Measurements from ENCODE around the gene GAB3. TPM values are rescaled to one million over a fixed set of nuclear protein-coding genes. Genes with fewer than 3 reads are reported as not detected.
"Not testable (repeated sequence)": the region's sequence is repeated elsewhere in the genome, so short reads cannot be mapped to it uniquely, and the experiment has no call there.

The GAB3 gene
- polyA plus RNA-seq, 10 donors: 3.2 to 11.3 (median 5.8) TPM

GRCh38 chrX:154658957-154659356 lies 91.9 kb downstream of the GAB3 start:
- DNase-seq: no peak

- DNase-seq: no peak
Observed at GRCh38 chrX:154658187-154658586, 92.7 kb downstream of the GAB3 start.

GRCh38 chrX:154657226-154657805 lies 93.6 kb downstream of the GAB3 start:
- DNase-seq: no peak

- no peak for DNase-seq
Observed at GRCh38 chrX:154655786-154656185, 95.1 kb downstream of the GAB3 start.

- no peak for DNase-seq
Observed at GRCh38 chrX:154655346-154655745, 95.5 kb downstream of the GAB3 start.

- DNase-seq: no peak
Observed at GRCh38 chrX:154654925-154655324, 96.0 kb downstream of the GAB3 start.

GRCh38 chrX:154654372-154654771 lies 96.5 kb downstream of the GAB3 start:
- DNase-seq: no peak

GRCh38 chrX:154653413-154653812 lies 97.5 kb downstream of the GAB3 start, which contains the start of gene CTAG2:
Gene CTAG2, minus strand, starts transcription at chrX:154653579. Its CDS starts 64 bp downstream, at chrX:154653515.
- not testable (repeated sequence) for DNase-seq

- DNase-seq: no peak
Observed at GRCh38 chrX:154653048-154653401, 97.9 kb downstream of the GAB3 start.

- DNase-seq: no peak
Observed at GRCh38 chrX:154652311-154653047, 98.4 kb downstream of the GAB3 start.

- DNase-seq: no peak
Observed at GRCh38 chrX:154650221-154650510, 100.7 kb downstream of the GAB3 start.

- no peak for DNase-seq
Observed at GRCh38 chrX:154649503-154650220, 101.2 kb downstream of the GAB3 start.

GRCh38 chrX:154648931-154649330 lies 101.9 kb downstream of the GAB3 start:
- no peak for DNase-seq

- DNase-seq: not testable (repeated sequence)
Observed at GRCh38 chrX:154645745-154646378, 105.0 kb downstream of the GAB3 start.

GRCh38 chrX:154643708-154644107 lies 107.2 kb downstream of the GAB3 start:
- DNase-seq: not testable (repeated sequence)

- DNase-seq: not testable (repeated sequence)
Observed at GRCh38 chrX:154641740-154642139, 109.1 kb downstream of the GAB3 start.

- not testable (repeated sequence) for DNase-seq
Observed at GRCh38 chrX:154633661-154634060, 117.2 kb downstream of the GAB3 start.

- DNase-seq: not testable (repeated sequence)
Observed at GRCh38 chrX:154630949-154631348, 119.9 kb downstream of the GAB3 start.

GRCh38 chrX:154628960-154629359 lies 121.9 kb downstream of the GAB3 start:
- not testable (repeated sequence) for DNase-seq

Measured in muscle of back (tissue), 11 donors.